ENCODE results near the gene FAM76A.
"Not testable (repeated sequence)": the region's sequence is repeated elsewhere in the genome, so short reads cannot be mapped to it uniquely, and the experiment has no call there.

The FAM76A gene

GRCh38 chr1:27763358-27763757 lies 37.6 kb downstream of the FAM76A start:
- Histone ChIP-seq H3K9me3 (ENCODE audit: low read depth, low read length) (no peaks in the 10 kb centered on the region; the same call in 1 of the 2 replicates), H3K9ac (ENCODE audit: insufficient read length) (no peak overlapping the region), H3K36me3 (ENCODE audit: insufficient read depth, low read length) (no peaks in the 10 kb centered on the region), H3K4me3 (no peak overlapping the region), H3K27ac (no peak overlapping the region)
- TF ChIP-seq FOXP2 (optimal IDR thresholded peaks at IDR 0.05; ENCODE audit: control extremely low read depth, extremely low read length, insufficient read depth) (no peak), POLR2AphosphoS5 (IDR thresholded peaks at IDR 0.05; ENCODE audit: borderline replicate concordance, low read depth, low read length) (no peak), EZH2 (IDR thresholded peaks at IDR 0.05) (no peak)
- DNase-seq (ENCODE audit: low read depth, low spot score) = no peak

GRCh38 chr1:27770293-27770830 lies 44.6 kb downstream of the FAM76A start:
- no peak overlapping the region for H3K4me3 ChIP-seq
- no peak for DNase-seq (ENCODE audit: low read depth, low spot score)
- H3K9me3 ChIP-seq (ENCODE audit: low read depth, low read length) = no peaks in the 10 kb centered on the region
- H3K9ac ChIP-seq (ENCODE audit: insufficient read length) = no peak overlapping the region
- TF ChIP-seq POLR2AphosphoS5 (IDR thresholded peaks at IDR 0.05; ENCODE audit: borderline replicate concordance, low read depth, low read length) (no peak), EZH2 (IDR thresholded peaks at IDR 0.05) (no peak), FOXP2 (optimal IDR thresholded peaks at IDR 0.05; ENCODE audit: control extremely low read depth, extremely low read length, insufficient read depth) (no peak)
- no peak overlapping the region for H3K27ac ChIP-seq
- H3K36me3 ChIP-seq (ENCODE audit: insufficient read depth, low read length) = no peaks in the 10 kb centered on the region

- Histone ChIP-seq H3K27ac (peak overlapping the region; percentile 62), H3K9ac (ENCODE audit: insufficient read length) (peak overlapping the region; percentile 44), H3K36me3 (ENCODE audit: insufficient read depth, low read length) (no peaks in the 10 kb centered on the region), H3K9me3 (ENCODE audit: low read depth, low read length) (no peaks in the 10 kb centered on the region), H3K4me3 (peak overlapping the region; percentile 85)
- no peak for TF ChIP-seq FOXP2 (optimal IDR thresholded peaks at IDR 0.05; ENCODE audit: control extremely low read depth, extremely low read length, insufficient read depth)
- TF ChIP-seq EZH2 (IDR thresholded peaks at IDR 0.05) = no peak
- TF ChIP-seq POLR2AphosphoS5 (IDR thresholded peaks at IDR 0.05; ENCODE audit: borderline replicate concordance, low read depth, low read length) = no peak
- no peak for DNase-seq (ENCODE audit: low read depth, low spot score)
Observed at GRCh38 chr1:27772036-27772931, 46.5 kb downstream of the FAM76A start.

- Histone ChIP-seq H3K9ac (ENCODE audit: insufficient read length) (peak within 1 kb of the TSS; percentile 88), H3K27ac (peak within 1 kb of the TSS; percentile 62), H3K36me3 (ENCODE audit: insufficient read depth, low read length) (no peaks in the 10 kb centered on the region), H3K4me3 (peak within 1 kb of the TSS; percentile 85), H3K9me3 (ENCODE audit: low read depth, low read length) (no peaks in the 10 kb centered on the region)
- peak; percentile 94 for DNase-seq (ENCODE audit: low read depth, low spot score)
- TF ChIP-seq POLR2AphosphoS5 (IDR thresholded peaks at IDR 0.05; ENCODE audit: borderline replicate concordance, low read depth, low read length) (peak; percentile 96), FOXP2 (optimal IDR thresholded peaks at IDR 0.05; ENCODE audit: control extremely low read depth, extremely low read length, insufficient read depth) (peak; percentile 76), EZH2 (IDR thresholded peaks at IDR 0.05) (no peak)
Observed at GRCh38 chr1:27772932-27773825, 47.4 kb downstream of the FAM76A start, which contains the start of gene STX12. STX12 (plus strand) TSS chr1:27773219; CDS start chr1:27773308, 89 bp downstream.

GRCh38 chr1:27773826-27774445 lies 48.2 kb downstream of the FAM76A start:
- Histone ChIP-seq H3K27ac (0 out of 2 replicates have a peak overlapping the region, but pooled peaks have one; percentile 26), H3K9me3 (ENCODE audit: low read depth, low read length) (no peaks in the 10 kb centered on the region), H3K4me3 (peak overlapping the region; percentile 85), H3K36me3 (ENCODE audit: insufficient read depth, low read length) (no peaks in the 10 kb centered on the region), H3K9ac (ENCODE audit: insufficient read length) (peak overlapping the region; percentile 88)
- no peak for TF ChIP-seq EZH2 (IDR thresholded peaks at IDR 0.05)
- no peak for TF ChIP-seq POLR2AphosphoS5 (IDR thresholded peaks at IDR 0.05; ENCODE audit: borderline replicate concordance, low read depth, low read length)
- no peak for TF ChIP-seq FOXP2 (optimal IDR thresholded peaks at IDR 0.05; ENCODE audit: control extremely low read depth, extremely low read length, insufficient read depth)
- DNase-seq (ENCODE audit: low read depth, low spot score) = no peak

GRCh38 chr1:27774654-27775053 lies 48.9 kb downstream of the FAM76A start:
- H3K4me3 ChIP-seq = no peak overlapping the region
- peak overlapping the region; percentile 88 for H3K9ac ChIP-seq (ENCODE audit: insufficient read length)
- no peak overlapping the region for H3K27ac ChIP-seq

GRCh38 chr1:27775336-27775735 lies 49.6 kb downstream of the FAM76A start:
- H3K36me3 ChIP-seq (ENCODE audit: insufficient read depth, low read length); H3K9me3 ChIP-seq (ENCODE audit: low read depth, low read length); H3K4me3 ChIP-seq; DNase-seq (ENCODE audit: low read depth, low spot score); H3K27ac ChIP-seq; H3K9ac ChIP-seq (ENCODE audit: insufficient read length): not testable (repeated sequence)

More at GRCh38 chr1:27774654-27775053, 48.9 kb downstream of the FAM76A start:
- no peak for TF ChIP-seq POLR2AphosphoS5 (IDR thresholded peaks at IDR 0.05; ENCODE audit: borderline replicate concordance, low read depth, low read length)
- no peaks in the 10 kb centered on the region for H3K36me3 ChIP-seq (ENCODE audit: insufficient read depth, low read length)
- DNase-seq (ENCODE audit: low read depth, low spot score) = no peak
- H3K9me3 ChIP-seq (ENCODE audit: low read depth, low read length) = no peaks in the 10 kb centered on the region

- not testable (repeated sequence) for H3K4me3 ChIP-seq; H3K9me3 ChIP-seq (ENCODE audit: low read depth, low read length); H3K27ac ChIP-seq; H3K36me3 ChIP-seq (ENCODE audit: insufficient read depth, low read length); H3K9ac ChIP-seq (ENCODE audit: insufficient read length); DNase-seq (ENCODE audit: low read depth, low spot score)
Observed at GRCh38 chr1:27776276-27776675, 50.5 kb downstream of the FAM76A start.
